Stomach smooth muscle (tissue), 2 donors: Measurements from ENCODE around the gene SLC45A3.

Source experiments
- H3K27ac ChIP-seq: one replicate; pipeline ENCODE4 v1.7.0; 2013; ENCODE audit warnings: mild to moderate bottlenecking, low read length, inconsistent platforms
- H3K27me3 ChIP-seq, 2 donors: one replicate each; pipeline ENCODE4 v1.7.0; 2013; ENCODE audit warnings: low read length in 2 of 2; ENCODE audit not compliant: insufficient read depth in 2 of 2, control insufficient read depth in 1 of 2
- H3K36me3 ChIP-seq, 2 donors: one replicate each; pipeline ENCODE4 v1.7.0; 2013; ENCODE audit warnings: low read length in 2 of 2; ENCODE audit not compliant: control insufficient read depth in 2 of 2, insufficient read depth in 2 of 2
- H3K4me1 ChIP-seq: one replicate; pipeline ENCODE4 v1.7.0; 2013; ENCODE audit warnings: low read length; ENCODE audit not compliant: control insufficient read depth, insufficient read depth
- H3K4me3 ChIP-seq, 2 donors: one replicate each; pipeline ENCODE4 v1.7.0; 2013; ENCODE audit warnings: low read length in 2 of 2
- H3K9ac ChIP-seq, 2 donors: one replicate each; pipeline ENCODE4 v1.7.0; 2013; ENCODE audit warnings: low read length in 2 of 2, mild to moderate bottlenecking in 1 of 2
- H3K9me3 ChIP-seq, 2 donors: one replicate each; pipeline ENCODE4 v1.7.0; 2013; ENCODE audit warnings: low read length in 2 of 2; ENCODE audit not compliant: control insufficient read depth in 2 of 2
- donor health status: healthy.
- donor health status: Pancreatic carcinoma.

Gene SLC45A3

DNA sequence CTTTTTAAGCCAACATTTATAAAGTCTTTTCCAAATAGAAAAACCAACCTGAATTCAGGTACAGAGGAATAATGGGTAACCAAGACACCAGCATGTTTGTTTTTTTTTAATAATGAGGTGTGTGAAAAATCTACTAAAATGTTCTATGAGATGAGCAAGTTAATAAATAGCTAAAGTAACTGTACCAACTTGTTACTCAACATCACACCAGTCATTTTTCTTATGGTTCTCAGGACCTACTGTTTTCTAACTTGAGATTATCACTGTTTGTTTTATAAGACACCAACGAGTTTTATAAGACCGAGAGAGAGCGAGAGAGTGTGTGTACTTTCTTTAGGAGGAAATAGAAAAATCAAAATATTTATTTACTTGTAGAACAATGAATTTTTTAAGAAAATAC lies 60.9 kb downstream of the SLC45A3 start:
- Histone ChIP-seq H3K27ac (no peak overlapping the region), H3K4me3 (no peak overlapping the region), H3K9me3 (no peaks in the 10 kb centered on the region), H3K4me1 (no peaks in the 10 kb centered on the region), H3K36me3 (peaks cover 23 to 36% of the 10 kb centered on the region in 2 donors), H3K27me3 (no peaks in the 10 kb centered on the region), H3K9ac (no peak overlapping the region)

DNA sequence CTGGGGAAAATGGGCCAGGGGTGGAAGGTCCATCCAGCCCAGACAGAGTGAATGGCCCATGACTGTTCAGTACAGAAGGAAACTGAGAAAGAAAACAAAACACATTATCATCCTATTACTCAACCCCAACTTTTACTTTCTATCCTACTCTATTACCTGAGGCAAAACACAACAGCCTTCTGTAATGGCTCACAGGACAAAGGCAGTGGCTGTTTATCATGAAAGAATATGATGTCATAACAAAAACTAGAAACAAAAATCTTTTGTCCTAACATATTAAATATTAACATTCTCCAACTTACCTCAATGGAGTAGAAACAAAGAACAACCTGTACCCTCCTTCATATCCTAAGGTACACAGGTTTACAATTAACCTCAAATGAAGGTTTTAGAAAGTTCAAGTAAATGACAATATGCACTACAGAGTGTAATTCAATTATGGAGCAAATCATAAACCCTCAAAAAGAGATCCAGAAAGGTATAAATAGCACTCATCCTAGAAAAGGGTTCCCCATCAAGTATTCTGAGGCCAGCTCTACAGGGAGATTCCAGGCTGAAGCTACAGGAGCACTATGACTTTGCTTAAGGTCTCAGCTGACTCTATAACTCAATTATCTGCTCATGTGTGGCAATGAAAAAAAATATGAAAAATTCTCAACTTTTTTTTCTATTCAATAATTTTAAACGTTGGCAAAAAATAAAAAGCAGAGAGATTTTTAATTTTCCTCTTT lies 63.6 kb downstream of the SLC45A3 start:
- H3K9me3 ChIP-seq: no peaks in the 10 kb centered on the region
- no peaks in the 10 kb centered on the region for H3K27me3 ChIP-seq
- no peaks in the 10 kb centered on the region for H3K4me1 ChIP-seq
- H3K4me3 ChIP-seq: no peak overlapping the region
- peaks cover 16 to 38% of the 10 kb centered on the region in 2 donors for H3K36me3 ChIP-seq
- H3K9ac ChIP-seq: no peak overlapping the region
- no peak overlapping the region for H3K27ac ChIP-seq

DNA sequence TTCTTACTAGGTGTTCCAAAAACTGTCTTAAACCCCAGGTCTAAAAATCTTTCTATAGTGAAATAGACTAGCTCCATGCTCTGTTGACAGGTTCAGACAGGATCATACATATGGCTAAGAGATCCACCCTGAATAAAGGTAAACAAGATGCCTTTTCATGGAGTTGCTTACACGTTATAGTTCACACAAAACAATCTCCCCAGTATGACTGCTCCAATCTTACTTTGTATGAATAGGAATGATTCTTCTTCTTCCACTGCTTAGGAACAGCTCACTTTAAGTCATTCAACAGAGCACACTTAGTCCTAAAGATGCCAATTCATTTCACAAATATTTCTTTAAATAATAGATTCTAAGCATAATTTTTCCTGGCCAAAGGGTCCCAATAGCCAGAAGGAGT lies 64.5 kb downstream of the SLC45A3 start:
- H3K9me3 ChIP-seq: no peaks in the 10 kb centered on the region
- H3K27ac ChIP-seq: no peak overlapping the region
- H3K4me1 ChIP-seq: no peaks in the 10 kb centered on the region
- no peak overlapping the region for H3K9ac ChIP-seq
- H3K4me3 ChIP-seq: no peak overlapping the region
- no peaks in the 10 kb centered on the region for H3K27me3 ChIP-seq
- peaks cover 12 to 42% of the 10 kb centered on the region in 2 donors for H3K36me3 ChIP-seq

DNA sequence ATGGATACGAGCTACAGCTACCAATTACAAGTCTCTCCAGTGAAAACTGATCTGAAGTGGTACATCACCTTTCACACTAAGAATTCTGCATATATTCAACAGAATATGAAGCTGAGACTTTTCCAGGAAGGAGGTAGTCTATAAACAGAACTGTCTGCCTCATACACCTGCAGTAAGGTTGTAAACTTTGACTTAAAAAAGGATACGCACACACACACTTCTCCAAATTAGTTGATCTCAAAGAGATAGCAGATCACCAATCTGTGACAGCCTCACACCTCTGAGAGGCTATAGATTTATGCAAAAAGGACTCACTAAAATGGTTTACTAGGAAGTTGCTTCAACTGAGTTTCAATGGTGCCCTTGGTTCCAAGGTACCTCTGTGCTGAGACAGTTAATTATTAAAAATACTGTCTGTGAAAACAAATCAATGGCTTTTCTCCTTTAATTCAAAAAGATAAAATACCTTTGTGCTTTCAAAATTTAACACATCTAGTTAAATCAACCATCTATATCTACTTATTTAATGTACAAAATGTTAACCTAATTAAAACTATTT lies 66.4 kb downstream of the SLC45A3 start:
- Histone ChIP-seq H3K36me3 (peaks cover 3 to 33% of the 10 kb centered on the region in 2 donors), H3K9ac (no peak overlapping the region), H3K4me1 (no peaks in the 10 kb centered on the region), H3K27ac (no peak overlapping the region), H3K9me3 (no peaks in the 10 kb centered on the region), H3K27me3 (no peaks in the 10 kb centered on the region), H3K4me3 (no peak overlapping the region)

- no peak overlapping the region for H3K4me3 ChIP-seq
- H3K36me3 ChIP-seq: peaks cover 3 to 32% of the 10 kb centered on the region in 2 donors
- no peaks in the 10 kb centered on the region for H3K27me3 ChIP-seq
- H3K9ac ChIP-seq: no peak overlapping the region
- H3K27ac ChIP-seq: no peak overlapping the region
- no peaks in the 10 kb centered on the region for H3K9me3 ChIP-seq
- no peaks in the 10 kb centered on the region for H3K4me1 ChIP-seq
Observed at GRCh38 chr1:205612556-205612955, 67.8 kb downstream of the SLC45A3 start.

- H3K27ac ChIP-seq: no peak overlapping the region
- no peak overlapping the region for H3K9ac ChIP-seq
- H3K36me3 ChIP-seq: peaks cover 3 to 32% of the 10 kb centered on the region in 2 donors
- no peaks in the 10 kb centered on the region for H3K4me1 ChIP-seq
- H3K4me3 ChIP-seq: no peak overlapping the region
- no peaks in the 10 kb centered on the region for H3K27me3 ChIP-seq
- H3K9me3 ChIP-seq: no peaks in the 10 kb centered on the region
Observed at GRCh38 chr1:205612104-205612503, 68.2 kb downstream of the SLC45A3 start.

GRCh38 chr1:205610901-205611466 lies 69.3 kb downstream of the SLC45A3 start:
- H3K27ac ChIP-seq: no peak overlapping the region
- H3K36me3 ChIP-seq: peaks cover 3 to 27% of the 10 kb centered on the region in 2 donors
- no peaks in the 10 kb centered on the region for H3K4me1 ChIP-seq

DNA sequence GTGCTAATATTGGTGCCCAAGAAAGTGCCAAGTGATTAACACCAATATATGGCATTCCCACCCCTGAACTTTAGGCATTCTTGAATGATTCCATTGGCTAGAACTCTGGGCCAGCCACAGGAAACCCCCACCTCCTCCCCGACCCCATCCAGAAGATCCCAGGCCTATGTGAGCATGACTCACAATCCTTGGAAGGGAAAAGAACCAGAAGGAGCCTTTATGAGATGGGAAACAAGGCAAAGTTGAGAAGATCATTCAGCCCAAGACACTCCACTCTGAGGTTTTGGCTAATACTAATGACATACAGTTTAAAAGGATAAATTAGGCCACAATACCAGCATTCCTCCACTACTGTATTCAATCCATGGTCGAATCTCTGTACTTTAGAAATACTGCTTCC lies 70.3 kb downstream of the SLC45A3 start:
- Histone ChIP-seq H3K9me3 (no peaks in the 10 kb centered on the region), H3K4me1 (no peaks in the 10 kb centered on the region), H3K27me3 (no peaks in the 10 kb centered on the region), H3K9ac (no peak overlapping the region), H3K36me3 (peaks cover 0 to 20% of the 10 kb centered on the region in 2 donors), H3K4me3 (no peak overlapping the region), H3K27ac (no peak overlapping the region)

More at GRCh38 chr1:205610901-205611466, 69.3 kb downstream of the SLC45A3 start:
- Histone ChIP-seq H3K9me3 (no peaks in the 10 kb centered on the region), H3K4me3 (no peak overlapping the region), H3K9ac (no peak overlapping the region), H3K27me3 (no peaks in the 10 kb centered on the region)
